Neuron (in vitro differentiated cells): ENCODE results near the gene AIM2.
"Not testable (repeated sequence)": the region's sequence is repeated elsewhere in the genome, so short reads cannot be mapped to it uniquely, and the experiment has no call there.

Experiments used
- H2AFZ ChIP-seq: one replicate; pipeline ENCODE4 v1.6.1; 2013; ENCODE audit warnings: low read depth, mild to moderate bottlenecking, inconsistent platforms, low read length, moderate library complexity
- H3K27me3 ChIP-seq: one replicate; pipeline ENCODE4 v1.6.1; 2013; ENCODE audit warnings: low read length; ENCODE audit not compliant: insufficient read depth
- H3K36me3 ChIP-seq: one replicate; pipeline ENCODE4 v1.6.1; 2013; ENCODE audit warnings: low read length; ENCODE audit not compliant: insufficient read depth
- H3K4me1 ChIP-seq: one replicate; pipeline ENCODE4 v1.6.1; 2013; ENCODE audit warnings: low read length; ENCODE audit not compliant: insufficient read depth
- H3K4me3 ChIP-seq: 2 replicates; pipeline ENCODE4 v1.5.1; 2013; ENCODE audit warnings: mild to moderate bottlenecking, low read length, moderate library complexity
- H3K9me3 ChIP-seq: one replicate; pipeline ENCODE4 v1.6.1; 2013; ENCODE audit warnings: low read length

AIM2 gene, protein sequence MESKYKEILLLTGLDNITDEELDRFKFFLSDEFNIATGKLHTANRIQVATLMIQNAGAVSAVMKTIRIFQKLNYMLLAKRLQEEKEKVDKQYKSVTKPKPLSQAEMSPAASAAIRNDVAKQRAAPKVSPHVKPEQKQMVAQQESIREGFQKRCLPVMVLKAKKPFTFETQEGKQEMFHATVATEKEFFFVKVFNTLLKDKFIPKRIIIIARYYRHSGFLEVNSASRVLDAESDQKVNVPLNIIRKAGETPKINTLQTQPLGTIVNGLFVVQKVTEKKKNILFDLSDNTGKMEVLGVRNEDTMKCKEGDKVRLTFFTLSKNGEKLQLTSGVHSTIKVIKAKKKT

DNA sequence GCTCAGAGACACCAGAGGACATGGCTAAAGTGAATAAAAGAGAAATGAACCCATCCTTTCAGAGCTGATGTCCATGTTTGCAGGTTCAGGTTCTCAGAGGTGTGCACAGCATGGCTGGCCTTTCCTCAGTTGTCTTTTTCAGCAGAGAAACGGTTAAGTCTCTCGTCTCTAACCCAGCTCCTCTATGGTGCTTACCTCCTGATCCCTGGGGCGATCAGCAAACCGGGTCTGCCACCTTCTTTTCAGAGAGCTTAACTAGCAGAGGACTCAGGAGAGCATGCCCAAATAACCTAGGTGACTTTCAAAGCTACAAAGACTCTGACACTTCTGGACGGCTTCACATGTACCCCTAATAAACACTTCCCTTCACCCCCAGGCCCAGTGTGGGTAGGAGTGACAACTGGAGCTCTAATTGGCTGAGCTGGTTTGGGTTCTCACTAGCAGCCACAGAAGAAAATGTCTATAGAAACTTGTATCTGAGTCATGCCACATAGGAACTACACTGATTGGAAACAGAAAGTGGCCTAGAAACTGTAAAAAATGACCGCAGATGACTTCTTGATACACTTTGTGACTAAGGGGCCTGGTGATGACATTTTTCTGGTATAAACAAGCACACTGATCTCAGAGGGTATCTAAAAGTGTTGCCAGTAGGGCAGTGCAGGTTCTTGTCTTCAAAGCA lies at the start of gene AIM2:
AIM2 (minus strand) TSS at position 329 of the 682 bp plus-strand sequence. CDS start 3,267 bp downstream, outside the sequence.
- H3K27me3 ChIP-seq = no peaks in the 10 kb centered on the region

DNA sequence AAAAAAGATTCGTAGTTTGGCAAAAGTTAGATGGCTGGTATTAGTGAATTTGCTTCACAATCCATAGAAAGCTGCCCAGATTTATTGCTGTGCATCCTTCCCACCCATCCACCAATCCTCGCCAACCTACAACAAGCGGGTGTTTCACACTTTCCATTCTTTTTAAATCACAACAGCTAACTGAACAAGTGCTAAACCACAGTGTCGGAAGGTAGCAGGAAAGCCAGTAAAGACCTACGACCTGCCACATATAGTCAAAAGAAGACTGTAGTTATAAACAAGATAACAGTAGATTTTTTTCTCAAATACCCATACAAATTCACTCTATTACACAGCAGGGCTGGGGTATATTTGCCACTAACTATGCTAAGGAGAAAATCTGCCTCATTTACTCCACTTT lies 47.0 kb upstream of the AIM2 start:
- Histone ChIP-seq H3K4me3 (no peak overlapping the region), H3K27me3 (no peaks in the 10 kb centered on the region), H3K4me1 (no peaks in the 10 kb centered on the region), H3K9me3 (no peaks in the 10 kb centered on the region), H3K36me3 (no peaks in the 10 kb centered on the region), H2AFZ (no peak overlapping the region)

More for the DNA sequence above, at the start of gene AIM2:
- Histone ChIP-seq H3K36me3 (no peaks in the 10 kb centered on the region), H3K4me3 (no peak within 1 kb of the TSS), H3K4me1 (no peaks in the 10 kb centered on the region), H2AFZ (no peak within 1 kb of the TSS), H3K9me3 (no peaks in the 10 kb centered on the region)

DNA sequence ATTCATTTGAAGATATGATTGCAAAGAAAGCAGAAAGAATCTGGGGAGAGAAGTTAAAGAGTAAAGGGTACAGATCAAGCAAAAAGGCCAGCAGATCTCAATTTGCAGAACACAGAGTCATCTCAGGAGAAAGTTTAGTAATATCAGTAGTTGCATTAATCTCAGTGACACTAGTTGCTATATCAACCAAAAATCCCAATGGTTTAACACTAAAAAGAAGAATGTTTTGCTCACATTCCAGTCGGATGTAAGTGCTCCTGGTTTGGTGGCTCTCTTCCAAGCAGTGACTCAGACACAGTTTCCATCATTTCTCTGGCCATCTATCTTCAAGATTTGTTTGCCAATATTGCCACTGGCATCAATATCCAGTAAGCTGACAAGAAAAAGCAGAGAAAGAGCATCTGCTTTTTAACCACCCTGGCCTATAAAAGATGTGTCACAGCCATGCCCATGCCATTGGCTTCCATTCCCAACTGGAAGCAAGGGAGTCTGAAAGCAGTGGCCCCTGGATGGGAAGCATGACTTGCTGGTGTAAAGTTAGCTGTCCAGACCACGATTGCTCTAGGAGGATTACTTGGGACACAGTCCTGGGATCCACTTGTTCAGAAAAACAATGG lies 45.5 kb upstream of the AIM2 start:
- no peaks in the 10 kb centered on the region for H3K27me3 ChIP-seq
- no peaks in the 10 kb centered on the region for H3K9me3 ChIP-seq

DNA sequence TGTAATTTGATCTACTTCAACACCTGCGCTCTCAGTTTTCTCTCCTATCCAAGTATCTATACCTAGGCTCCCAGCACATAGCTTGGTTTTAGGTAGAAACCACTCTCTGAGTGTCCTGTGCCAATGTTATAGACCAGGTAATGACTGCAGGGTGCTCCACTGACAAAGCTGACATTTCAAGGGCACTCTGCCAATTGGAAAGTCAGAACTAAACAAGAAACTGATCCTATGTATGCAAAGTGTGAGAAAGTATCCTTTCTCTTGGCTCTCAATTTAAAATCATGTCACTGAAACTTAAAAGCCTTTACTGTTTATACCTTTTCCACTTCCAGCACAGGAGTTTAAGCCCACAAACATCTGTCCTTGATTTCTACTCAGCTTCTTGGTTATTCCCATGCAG lies 45.0 kb upstream of the AIM2 start:
- H3K27me3 ChIP-seq = no peaks in the 10 kb centered on the region
- no peak overlapping the region for H3K4me3 ChIP-seq
- H3K9me3 ChIP-seq = no peaks in the 10 kb centered on the region
- no peak overlapping the region for H2AFZ ChIP-seq
- H3K36me3 ChIP-seq = no peaks in the 10 kb centered on the region
- no peaks in the 10 kb centered on the region for H3K4me1 ChIP-seq

More for the DNA sequence above, 45.5 kb upstream of the AIM2 start:
- Histone ChIP-seq H2AFZ (no peak overlapping the region), H3K36me3 (no peaks in the 10 kb centered on the region), H3K4me3 (no peak overlapping the region), H3K4me1 (no peaks in the 10 kb centered on the region)

DNA sequence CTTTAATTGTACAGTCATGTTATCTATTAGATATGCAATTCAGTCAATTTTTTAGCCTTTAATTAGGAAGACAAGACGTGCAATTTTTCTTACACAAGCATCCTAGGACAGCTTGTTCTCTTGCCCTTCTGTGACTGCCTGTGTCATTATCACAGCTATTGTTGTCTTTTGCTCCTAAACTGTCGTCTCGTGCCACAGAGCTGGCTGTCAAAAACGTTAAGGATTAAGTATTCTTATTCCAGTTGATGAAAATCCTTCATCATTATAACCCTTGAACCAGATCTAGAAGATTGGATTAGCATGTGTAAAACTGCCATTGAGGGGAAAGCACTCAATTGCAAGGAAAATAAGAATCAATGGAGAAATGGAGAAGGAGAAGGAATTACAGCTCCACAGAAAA lies 43.8 kb upstream of the AIM2 start:
- Histone ChIP-seq H3K36me3 (no peaks in the 10 kb centered on the region), H2AFZ (no peak overlapping the region), H3K9me3 (no peaks in the 10 kb centered on the region), H3K4me3 (no peak overlapping the region), H3K4me1 (no peaks in the 10 kb centered on the region), H3K27me3 (no peaks in the 10 kb centered on the region)

DNA sequence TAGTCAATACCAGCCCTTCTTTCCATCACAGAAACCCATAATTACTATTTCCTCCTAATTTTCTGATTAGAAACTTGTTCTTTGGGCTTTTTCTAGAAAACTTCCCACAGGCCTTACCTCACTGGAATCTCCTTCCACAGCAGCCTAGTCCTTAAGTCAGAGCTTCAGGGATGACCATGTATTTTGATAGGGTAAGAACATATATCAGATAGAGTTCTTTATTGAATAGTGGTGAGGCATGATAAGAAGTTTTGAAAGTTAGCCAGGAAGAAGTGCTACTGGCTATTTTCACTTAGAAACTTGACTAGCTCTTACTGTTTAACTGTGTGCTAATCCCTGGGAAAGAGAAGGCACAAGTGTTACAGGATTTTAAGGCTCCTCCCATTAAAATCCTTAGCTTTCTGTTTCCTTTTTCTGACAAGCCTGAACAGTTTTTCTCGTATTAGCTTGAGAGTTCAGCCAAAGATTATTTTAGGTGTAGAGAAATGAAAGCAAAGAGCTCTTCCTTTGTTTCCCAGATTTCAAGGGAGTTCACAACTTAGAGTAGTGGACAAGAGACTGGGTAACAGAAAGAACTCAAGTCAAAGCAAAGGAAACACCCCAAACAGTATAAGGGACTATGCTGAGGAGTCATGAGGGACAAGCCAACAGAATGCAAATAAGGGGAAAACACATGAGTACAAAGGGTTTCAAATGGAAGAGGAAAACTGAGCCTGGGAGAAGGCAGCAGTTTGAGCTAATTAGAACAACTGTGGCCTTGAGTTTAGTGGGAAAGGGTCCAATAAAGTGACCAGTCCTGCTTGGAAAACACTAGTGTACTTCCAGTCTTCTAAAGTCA lies 37.2 kb upstream of the AIM2 start:
- Histone ChIP-seq H3K36me3 (no peaks in the 10 kb centered on the region), H3K27me3 (no peaks in the 10 kb centered on the region), H3K9me3 (no peaks in the 10 kb centered on the region), H2AFZ (no peak overlapping the region), H3K4me1 (no peaks in the 10 kb centered on the region), H3K4me3 (no peak overlapping the region)

DNA sequence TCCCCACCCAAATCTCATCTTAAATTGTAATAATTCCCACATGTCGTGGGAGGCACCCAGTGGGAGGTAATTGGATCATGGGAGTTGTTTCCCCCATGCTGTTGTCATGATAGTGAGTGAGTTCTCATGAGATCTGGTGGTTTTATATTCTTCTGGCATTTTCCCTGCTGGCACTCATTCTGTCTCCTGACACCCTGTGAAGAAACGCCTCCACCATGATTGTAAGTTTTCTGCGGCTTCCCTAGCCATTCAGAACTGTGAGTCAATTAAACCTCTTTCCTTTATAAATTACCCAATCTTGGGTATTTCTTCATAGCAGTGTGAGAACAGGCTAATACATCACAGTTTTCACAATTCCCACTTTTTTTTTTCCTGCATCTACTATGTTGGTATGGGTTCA lies 26.5 kb upstream of the AIM2 start:
- H2AFZ ChIP-seq, H3K36me3 ChIP-seq, H3K27me3 ChIP-seq, H3K4me1 ChIP-seq, H3K9me3 ChIP-seq, H3K4me3 ChIP-seq: not testable (repeated sequence)

DNA sequence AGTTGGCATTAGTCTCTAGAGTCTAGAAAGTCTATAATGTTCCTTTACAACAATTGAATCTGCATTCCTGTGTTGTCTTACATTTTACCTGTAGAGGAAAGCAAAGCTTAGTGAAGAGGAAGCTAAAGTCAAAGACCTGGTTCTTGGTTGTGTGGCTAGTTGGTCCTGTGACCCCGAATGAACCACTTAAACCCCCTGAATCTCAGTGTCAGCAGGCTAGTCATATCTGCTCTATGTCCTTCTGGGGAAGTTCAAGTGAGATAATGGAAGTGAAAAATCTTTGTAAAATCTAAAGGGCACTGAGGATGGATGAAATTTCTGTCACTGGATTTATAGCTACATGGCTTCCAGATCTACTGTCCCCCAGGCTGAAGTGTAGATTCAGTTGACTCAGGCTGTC lies 24.0 kb upstream of the AIM2 start:
- H2AFZ ChIP-seq = no peak overlapping the region
- H3K4me3 ChIP-seq = no peak overlapping the region
- H3K36me3 ChIP-seq = no peaks in the 10 kb centered on the region
- H3K4me1 ChIP-seq = no peaks in the 10 kb centered on the region
- no peaks in the 10 kb centered on the region for H3K9me3 ChIP-seq
- no peaks in the 10 kb centered on the region for H3K27me3 ChIP-seq

DNA sequence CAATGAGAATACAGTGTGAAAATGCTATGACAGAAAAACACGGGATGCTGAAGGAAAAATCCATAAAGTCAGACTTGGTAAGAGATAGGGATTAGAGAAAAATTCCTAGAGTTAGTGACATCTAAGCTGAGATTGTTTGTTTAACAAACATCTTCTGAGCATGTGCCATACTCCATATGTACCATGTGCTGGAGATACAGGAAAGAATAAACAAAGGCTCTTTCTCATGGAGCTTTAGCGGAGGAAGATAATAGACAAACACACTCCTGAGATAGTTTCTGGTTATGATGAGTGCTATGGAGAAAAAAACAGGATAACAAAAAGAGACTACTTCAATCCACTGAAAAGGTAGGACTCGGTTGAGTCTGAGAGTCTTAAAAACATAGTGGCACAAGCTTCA lies 22.0 kb upstream of the AIM2 start:
- no peaks in the 10 kb centered on the region for H3K4me1 ChIP-seq
- no peak overlapping the region for H2AFZ ChIP-seq
- H3K9me3 ChIP-seq = no peaks in the 10 kb centered on the region
- H3K4me3 ChIP-seq = no peak overlapping the region
- H3K27me3 ChIP-seq = no peaks in the 10 kb centered on the region
- H3K36me3 ChIP-seq = no peaks in the 10 kb centered on the region

DNA sequence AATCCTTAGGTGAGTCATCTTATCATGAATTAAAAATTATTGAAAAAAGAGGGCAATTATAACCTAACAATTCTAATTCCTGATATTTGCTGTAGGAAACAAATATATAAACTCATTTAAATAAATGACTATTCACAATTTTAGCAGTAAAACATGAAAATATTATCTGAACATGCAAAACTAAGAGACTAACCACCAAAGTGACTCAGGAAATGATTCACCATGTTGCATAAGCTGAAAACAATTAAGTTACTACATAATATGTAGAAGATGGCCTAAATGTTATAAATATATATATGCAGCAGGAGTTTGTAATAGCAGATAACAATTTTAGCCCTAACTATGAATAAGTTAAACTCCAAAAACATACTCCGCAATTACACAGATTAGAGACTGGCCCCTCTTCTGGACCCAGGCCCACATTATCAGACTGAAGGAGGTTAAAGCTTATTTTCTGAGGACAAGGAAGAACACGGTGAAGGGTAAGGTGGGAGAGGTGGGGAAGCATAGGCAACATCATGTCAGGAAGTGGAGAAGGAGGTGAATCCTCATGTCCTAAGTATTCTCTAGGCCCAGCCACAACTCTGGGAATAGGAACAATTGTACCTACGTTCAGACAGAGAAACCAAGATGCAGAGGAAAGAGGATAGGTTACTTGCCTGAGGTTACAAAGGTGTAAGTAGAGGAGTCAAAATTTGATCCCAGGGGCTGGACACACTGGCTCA lies 15.6 kb upstream of the AIM2 start:
- no peaks in the 10 kb centered on the region for H3K36me3 ChIP-seq
- H2AFZ ChIP-seq = no peak overlapping the region
- H3K9me3 ChIP-seq = no peaks in the 10 kb centered on the region
- no peaks in the 10 kb centered on the region for H3K4me1 ChIP-seq
- H3K4me3 ChIP-seq = no peak overlapping the region
- H3K27me3 ChIP-seq = no peaks in the 10 kb centered on the region

DNA sequence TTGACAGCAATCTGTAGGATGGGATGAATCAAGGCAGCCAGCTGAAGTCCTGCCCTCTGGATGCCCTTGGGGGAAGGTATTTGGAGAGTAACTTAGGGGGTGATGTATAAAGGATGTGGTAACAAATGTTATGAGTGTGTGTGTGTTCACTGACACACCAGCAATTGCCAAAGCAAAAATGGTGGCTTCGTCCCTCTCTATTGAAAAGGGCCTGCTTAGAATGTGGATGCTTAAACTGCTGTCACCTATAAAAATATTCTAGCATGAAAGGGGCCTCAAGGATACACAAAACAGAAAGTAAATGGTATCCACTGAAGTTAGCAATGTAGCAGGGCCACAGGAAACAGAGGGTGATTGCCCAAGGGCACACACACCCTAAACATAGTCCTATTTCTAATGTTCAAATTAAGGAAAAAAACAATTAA lies 15.1 kb upstream of the AIM2 start:
- Histone ChIP-seq H3K4me1 (no peaks in the 10 kb centered on the region), H3K4me3 (no peak overlapping the region), H3K9me3 (no peaks in the 10 kb centered on the region), H3K36me3 (no peaks in the 10 kb centered on the region), H3K27me3 (no peaks in the 10 kb centered on the region), H2AFZ (no peak overlapping the region)

DNA sequence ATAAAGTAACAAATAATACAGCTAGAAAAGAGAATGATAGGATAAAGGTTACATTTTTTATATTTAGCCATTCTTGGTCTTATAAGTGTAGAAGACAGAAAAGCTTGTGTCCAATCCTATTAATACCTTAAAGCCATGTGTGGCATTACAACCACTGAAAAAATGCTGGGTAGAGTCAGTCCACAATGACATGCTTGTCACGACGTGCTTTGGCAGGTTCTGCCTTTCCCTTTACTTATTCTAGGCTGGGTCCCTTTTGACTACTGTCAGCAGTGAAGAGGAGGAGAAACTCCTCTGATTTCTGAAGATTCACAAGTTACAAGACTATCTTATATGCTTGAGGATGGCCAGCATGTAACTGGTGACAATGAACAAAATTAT lies 14.6 kb upstream of the AIM2 start:
- Histone ChIP-seq H2AFZ (no peak overlapping the region), H3K4me1 (no peaks in the 10 kb centered on the region), H3K36me3 (no peaks in the 10 kb centered on the region), H3K9me3 (no peaks in the 10 kb centered on the region), H3K4me3 (no peak overlapping the region), H3K27me3 (no peaks in the 10 kb centered on the region)
